GM23338 (cell line): ENCODE measurements around the gene TTC1.

Source experiments
- CREB1 ChIP-seq: fragments of 250-450 bp; sonication (Bioruptor Pico); IDR thresholded peaks from 2 replicates; pipeline ENCODE4 v1.5.0; 2020; ENCODE audit warnings: low read depth, mild to moderate bottlenecking, moderate library complexity
- CTCF ChIP-seq, 2 experiments: fragments of 200-600 bp in 1 of 2; sonication (generic) in 1 of 2; conservative IDR thresholded peaks; 2 replicates each; pipeline versions ENCODE4 v1.5.1 to v1.6.1; 2016 to 2017; ENCODE audit warnings: antibody characterized with exemption in 2 of 2, low read depth in 2 of 2, mild to moderate bottlenecking in 2 of 2, moderate library complexity in 1 of 2
- ETS1 ChIP-seq: IDR thresholded peaks from 2 replicates; pipeline ENCODE4 v1.6.1; 2016; ENCODE audit warnings: antibody characterized with exemption
- EZH2 ChIP-seq: fragments of 200-600 bp; sonication (generic); IDR thresholded peaks from one replicate; pipeline ENCODE4 v1.8.0; 2017; ENCODE audit warnings: antibody characterized with exemption, mild to moderate bottlenecking, low read depth; ENCODE audit not compliant: unreplicated experiment
- EZH2phosphoT487 ChIP-seq: fragments of 200-600 bp; sonication (generic); IDR thresholded peaks from one replicate; pipeline ENCODE4 v1.8.1; 2018; ENCODE audit warnings: antibody characterized with exemption; ENCODE audit not compliant: unreplicated experiment
- JUNB ChIP-seq: IDR thresholded peaks from one replicate; pipeline ENCODE4 v1.6.1; 2016; ENCODE audit warnings: antibody characterized with exemption; ENCODE audit not compliant: unreplicated experiment
- NANOG ChIP-seq: IDR thresholded peaks from 2 replicates; pipeline ENCODE4 v1.6.1; 2016; ENCODE audit warnings: antibody characterized with exemption, borderline replicate concordance
- POLR2AphosphoS5 ChIP-seq: IDR thresholded peaks from 2 replicates; pipeline ENCODE4 v1.6.1; 2016; ENCODE audit warnings: antibody characterized with exemption, low read depth
- REST ChIP-seq: IDR thresholded peaks from one replicate; pipeline ENCODE4 v1.6.1; 2018; ENCODE audit warnings: antibody characterized with exemption; ENCODE audit not compliant: unreplicated experiment
- STAT1 ChIP-seq: IDR thresholded peaks from one replicate; pipeline ENCODE4 v1.6.1; 2016; ENCODE audit warnings: antibody characterized with exemption; ENCODE audit not compliant: unreplicated experiment
- ZNF114 ChIP-seq: fragments of 250-450 bp; sonication (Bioruptor Pico); IDR thresholded peaks from 2 replicates; pipeline ENCODE4 v1.5.0; 2020; ENCODE audit warnings: mild to moderate bottlenecking, moderate library complexity
- ZNF331 ChIP-seq: fragments of 250-450 bp; sonication (Bioruptor Pico); IDR thresholded peaks from 2 replicates; pipeline ENCODE4 v1.5.0; 2020; ENCODE audit warnings: low read depth, mild to moderate bottlenecking, moderate library complexity
- ZNF462 ChIP-seq: fragments of 250-450 bp; sonication (Bioruptor Pico); IDR thresholded peaks from 2 replicates; pipeline ENCODE4 v1.5.0; 2020; ENCODE audit warnings: mild to moderate bottlenecking, moderate library complexity

GRCh38 chr5:160089531-160089930, 80.6 kb downstream of the TTC1 start:
- TF ChIP-seq CTCF (conservative IDR thresholded peaks at IDR 0.05; ENCODE audit: low read depth in 2 of 2) (no peak), POLR2AphosphoS5 (no peak), REST (no peak), JUNB (no peak), EZH2phosphoT487 (no peak), EZH2 (no peak), CREB1 (CRISPR knock-in tag) (no peak), ETS1 (no peak), NANOG (no peak), ZNF114 (CRISPR knock-in tag) (no peak), STAT1 (no peak), ZNF331 (CRISPR knock-in tag) (no peak), ZNF462 (CRISPR knock-in tag) (no peak)
